ENCODE results near the gene DOCK1.

GRCh38 chr10:127034034-127034633 lies 128.9 kb downstream of the DOCK1 start:
- TF ChIP-seq CTCF (IDR thresholded peaks at IDR 0.05; ENCODE audit: low read depth, low read length), result no peak
- TF ChIP-seq POLR2A (IDR thresholded peaks at IDR 0.05; ENCODE audit: extremely low read depth, insufficient read length), result no peak
- TF ChIP-seq MYC (IDR thresholded peaks at IDR 0.05; ENCODE audit: low read depth, low read length), result no peak
- no peak for TF ChIP-seq MAX (IDR thresholded peaks at IDR 0.05; ENCODE audit: low read depth, low read length)

Measured in NB4 (cell line).